HG03025 (cell line): ENCODE data around the gene CTSL.

Source experiments
- ATAC-seq: cut with Tn5 transposase; IDR thresholded peaks from one replicate; pipeline ENCODE4 v1.9.1; 2021; ENCODE audit warnings: mild to moderate bottlenecking, moderate library complexity; ENCODE audit not compliant: unreplicated experiment, low FRiP score

Gene CTSL

GRCh38 chr9:87698069-87698809 lies 27.7 kb upstream of the CTSL start:
- no peak for ATAC-seq

GRCh38 chr9:87699835-87700234 lies 26.1 kb upstream of the CTSL start:
- no peak for ATAC-seq

GRCh38 chr9:87701491-87701890 lies 24.4 kb upstream of the CTSL start:
- ATAC-seq: no peak

- ATAC-seq: no peak
Observed at GRCh38 chr9:87701931-87702421, 23.9 kb upstream of the CTSL start.

- no peak for ATAC-seq
Observed at GRCh38 chr9:87702921-87703320, 23.0 kb upstream of the CTSL start.

- no peak for ATAC-seq
Observed at GRCh38 chr9:87703636-87704276, 22.2 kb upstream of the CTSL start.

GRCh38 chr9:87704342-87704741 lies 21.6 kb upstream of the CTSL start:
- no peak for ATAC-seq

- no peak for ATAC-seq
Observed at GRCh38 chr9:87706066-87706739, 19.7 kb upstream of the CTSL start.

GRCh38 chr9:87707805-87708506 lies 18.0 kb upstream of the CTSL start:
- ATAC-seq: no peak

GRCh38 chr9:87708546-87708945 lies 17.4 kb upstream of the CTSL start:
- no peak for ATAC-seq

- no peak for ATAC-seq
Observed at GRCh38 chr9:87708986-87709728, 16.8 kb upstream of the CTSL start.

GRCh38 chr9:87710443-87710842 lies 15.5 kb upstream of the CTSL start:
- ATAC-seq: no peak

GRCh38 chr9:87711857-87712800 lies 13.8 kb upstream of the CTSL start:
- no peak for ATAC-seq

- no peak for ATAC-seq
Observed at GRCh38 chr9:87712801-87713277, 13.1 kb upstream of the CTSL start.

GRCh38 chr9:87713278-87713987 lies 12.5 kb upstream of the CTSL start:
- ATAC-seq: no peak

- no peak for ATAC-seq
Observed at GRCh38 chr9:87713988-87714330, 12.0 kb upstream of the CTSL start.

- no peak for ATAC-seq
Observed at GRCh38 chr9:87714819-87715218, 11.1 kb upstream of the CTSL start.

- no peak for ATAC-seq
Observed at GRCh38 chr9:87716141-87716540, 9.8 kb upstream of the CTSL start.

GRCh38 chr9:87717456-87717855 lies 8.5 kb upstream of the CTSL start:
- ATAC-seq: no peak
